Right lobe of liver (tissue), 4 donors: ENCODE data around the gene PTPRD.

ENCODE experiments used
- POLR2A ChIP-seq: fragments of 450-650 bp; IDR thresholded peaks from one replicate; pipeline ENCODE4 v1.6.1; 2017; ENCODE audit warnings: antibody characterized with exemption, mild to moderate bottlenecking
- TF ChIP-seq, protein P1 (sequence below), 4 donors: fragments of 200-600 bp in 3 of 4; fragments of 450-650 bp in 1 of 4; IDR thresholded peaks; one replicate each; pipeline versions ENCODE4 v1.5.1 to v1.8.0; 2016 to 2022; ENCODE audit warnings: antibody characterized with exemption in 4 of 4, mild to moderate bottlenecking in 2 of 4
- donor health status: DM: no; HTN: no; CAD: no.
- donor health status: DM: no; HTN: no; CAD: no.
- donor health status: DM: no; HTN: yes; CAD: no.

DNA sequence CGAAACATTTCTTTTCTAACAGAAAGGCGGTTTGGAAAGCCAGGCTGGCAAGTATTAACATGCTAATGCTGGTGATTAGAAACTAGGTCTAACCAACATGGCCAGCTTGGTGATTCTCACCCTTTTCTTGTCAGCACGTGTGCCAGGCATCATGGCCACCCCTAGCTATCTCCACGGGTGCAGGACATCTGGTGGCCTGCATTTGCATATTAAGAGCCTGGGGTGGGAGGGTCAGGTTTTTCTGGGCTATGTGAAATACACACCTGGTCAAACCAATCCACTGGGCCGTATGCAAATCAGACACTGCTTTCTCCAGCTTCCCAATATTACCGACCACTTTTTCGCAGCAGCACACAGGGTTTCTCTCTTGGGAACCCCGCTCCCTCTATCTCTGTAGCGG is 612.1 kb downstream of the PTPRD start:
- TF ChIP-seq, protein P1, sequence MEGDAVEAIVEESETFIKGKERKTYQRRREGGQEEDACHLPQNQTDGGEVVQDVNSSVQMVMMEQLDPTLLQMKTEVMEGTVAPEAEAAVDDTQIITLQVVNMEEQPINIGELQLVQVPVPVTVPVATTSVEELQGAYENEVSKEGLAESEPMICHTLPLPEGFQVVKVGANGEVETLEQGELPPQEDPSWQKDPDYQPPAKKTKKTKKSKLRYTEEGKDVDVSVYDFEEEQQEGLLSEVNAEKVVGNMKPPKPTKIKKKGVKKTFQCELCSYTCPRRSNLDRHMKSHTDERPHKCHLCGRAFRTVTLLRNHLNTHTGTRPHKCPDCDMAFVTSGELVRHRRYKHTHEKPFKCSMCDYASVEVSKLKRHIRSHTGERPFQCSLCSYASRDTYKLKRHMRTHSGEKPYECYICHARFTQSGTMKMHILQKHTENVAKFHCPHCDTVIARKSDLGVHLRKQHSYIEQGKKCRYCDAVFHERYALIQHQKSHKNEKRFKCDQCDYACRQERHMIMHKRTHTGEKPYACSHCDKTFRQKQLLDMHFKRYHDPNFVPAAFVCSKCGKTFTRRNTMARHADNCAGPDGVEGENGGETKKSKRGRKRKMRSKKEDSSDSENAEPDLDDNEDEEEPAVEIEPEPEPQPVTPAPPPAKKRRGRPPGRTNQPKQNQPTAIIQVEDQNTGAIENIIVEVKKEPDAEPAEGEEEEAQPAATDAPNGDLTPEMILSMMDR (IDR thresholded peaks at IDR 0.05): no peak
- no peak for TF ChIP-seq POLR2A
